Motor neuron (in vitro differentiated cells): ENCODE results near the gene CSAD. TPM values are rescaled to one million over a fixed set of nuclear protein-coding genes. Genes with fewer than 3 reads are reported as not detected.

ENCODE experiments used
- ATAC-seq, 8 experiments: fragments of 200-7000 bp; cut with Tn5 transposase; replicated peaks in 6 of 8; 2 replicates each; pipeline ENCODE4 v1.8.0; 2021; ENCODE audit warnings: mild to moderate bottlenecking in 8 of 8, moderate library complexity in 8 of 8
- H3K27ac ChIP-seq, 2 donors: fragments of 250-450 bp; sonication (Bioruptor Pico); 2 replicates each; pipeline ENCODE4 v1.9.0; 2021; ENCODE audit warnings: antibody characterized with exemption in 2 of 2, mild to moderate bottlenecking in 2 of 2, moderate library complexity in 1 of 2
- H3K4me1 ChIP-seq, 2 donors: fragments of 250-450 bp; sonication (Bioruptor Pico); replicated peaks in 1 of 2; 2 replicates each; pipeline ENCODE4 v1.6.1; 2021; ENCODE audit warnings: antibody characterized with exemption in 2 of 2, mild to moderate bottlenecking in 2 of 2, moderate library complexity in 1 of 2
- H3K4me3 ChIP-seq, 5 donors: fragments of 250-450 bp; sonication (Bioruptor Pico); 2 replicates each; pipeline ENCODE4 v1.9.0; 2021; ENCODE audit warnings: antibody characterized with exemption in 5 of 5, mild to moderate bottlenecking in 5 of 5, moderate library complexity in 4 of 5
- WGBS, 10 experiments: fragments of 450-650 bp; shearing (Covaris generic); methylation state at CpG; one replicate each; pipeline ENCODE4 v1.0.0; 2022; 5-methylcytosine and 5-hydroxymethylcytosine counted together
- in situ Hi-C, 9 experiments: fragments of 400-800 bp; cut with MboI; loops; one replicate each; pipeline ENCODE4 v1.15.0; 2021; ENCODE audit warnings: low sequenced_read_pairs in 9 of 9, low pct_unique_long_range_greater_than_20kb in 2 of 9; ENCODE audit not compliant: unreplicated experiment in 9 of 9
- total RNA-seq, 8 experiments: library from RNA; unstranded; fragments of 300-600 nt; gene quantifications; 2 replicates each; pipeline versions ENCODE4 v1.2.3 to v1.2.4, GENCODE V29; 2022

CSAD gene, protein sequence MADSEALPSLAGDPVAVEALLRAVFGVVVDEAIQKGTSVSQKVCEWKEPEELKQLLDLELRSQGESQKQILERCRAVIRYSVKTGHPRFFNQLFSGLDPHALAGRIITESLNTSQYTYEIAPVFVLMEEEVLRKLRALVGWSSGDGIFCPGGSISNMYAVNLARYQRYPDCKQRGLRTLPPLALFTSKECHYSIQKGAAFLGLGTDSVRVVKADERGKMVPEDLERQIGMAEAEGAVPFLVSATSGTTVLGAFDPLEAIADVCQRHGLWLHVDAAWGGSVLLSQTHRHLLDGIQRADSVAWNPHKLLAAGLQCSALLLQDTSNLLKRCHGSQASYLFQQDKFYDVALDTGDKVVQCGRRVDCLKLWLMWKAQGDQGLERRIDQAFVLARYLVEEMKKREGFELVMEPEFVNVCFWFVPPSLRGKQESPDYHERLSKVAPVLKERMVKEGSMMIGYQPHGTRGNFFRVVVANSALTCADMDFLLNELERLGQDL
- total RNA-seq = 100 to 1,000 TPM in 1 of 8 experiments, 10 to 100 TPM in 6, 1 to 10 TPM in 1; 8.0 to 106 (median 27.7) TPM

DNA sequence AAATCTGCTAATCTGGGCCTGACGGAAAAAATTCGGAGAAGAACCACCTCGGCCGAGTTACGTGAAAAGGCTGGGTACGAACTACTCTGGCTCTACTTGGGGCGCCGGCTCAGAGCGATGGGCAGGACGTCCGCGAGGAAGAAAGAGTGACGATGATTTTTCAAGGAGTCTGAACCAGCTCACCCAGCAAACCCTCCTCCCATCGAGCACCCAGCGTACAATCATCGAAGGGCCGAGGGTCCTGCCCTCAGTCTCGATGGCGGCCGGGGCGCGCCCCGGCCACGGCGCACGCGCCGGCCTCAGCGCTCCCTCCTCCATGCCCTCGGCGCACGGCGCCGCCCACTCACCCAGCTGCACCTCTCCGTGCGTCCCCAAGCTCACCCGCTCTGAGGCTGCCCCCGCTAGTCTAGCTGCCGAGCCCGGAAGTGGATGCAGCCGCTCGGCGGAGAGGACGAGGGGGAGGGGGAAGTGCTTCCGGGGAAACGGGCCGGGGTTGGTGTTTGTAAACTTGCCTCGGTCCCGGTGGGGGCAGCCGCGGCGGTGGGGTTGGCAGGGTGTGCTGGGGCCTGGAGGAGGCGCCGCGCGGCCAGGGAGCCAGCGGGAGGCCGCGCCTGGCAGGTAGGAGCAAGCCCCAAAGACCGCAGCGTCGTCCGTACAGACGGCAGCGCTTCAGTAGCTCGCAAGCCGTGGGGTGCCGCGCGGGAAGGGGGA lies at the start of gene CSAD, which contains the start of gene ZNF740:
CSAD (minus strand) TSS at position 706 of the 711 bp plus-strand sequence. CDS start 7,455 bp downstream, outside the sequence.
ZNF740 (plus strand) TSS at position 503 of the 711 bp plus-strand sequence. CDS start 1,262 bp downstream, outside the sequence.
- Histone ChIP-seq H3K4me3 (peak within 1 kb of the TSS; percentile 48 to 75 (median 59)), H3K27ac (peak within 1 kb of the TSS; percentile 92 to 96), H3K4me1 (peaks cover 28 to 33% of the 10 kb centered on the region in 2 donors)
- in situ Hi-C loops = loop anchor here in 1 of 9 experiments (25.0 kb wide), 1 partner anchor 107 kb away; the partner anchor contains the start of genes MYG1 and PFDN5
- ATAC-seq = peak; percentile 89 to 96 (median 95)
- 0 to 7% (median 2%) methylated on average over 2 to 14 of the region's 70 CpGs; no CpG with 5 or more reads in 4 of the 10 experiments for WGBS, 10 experiments

DNA sequence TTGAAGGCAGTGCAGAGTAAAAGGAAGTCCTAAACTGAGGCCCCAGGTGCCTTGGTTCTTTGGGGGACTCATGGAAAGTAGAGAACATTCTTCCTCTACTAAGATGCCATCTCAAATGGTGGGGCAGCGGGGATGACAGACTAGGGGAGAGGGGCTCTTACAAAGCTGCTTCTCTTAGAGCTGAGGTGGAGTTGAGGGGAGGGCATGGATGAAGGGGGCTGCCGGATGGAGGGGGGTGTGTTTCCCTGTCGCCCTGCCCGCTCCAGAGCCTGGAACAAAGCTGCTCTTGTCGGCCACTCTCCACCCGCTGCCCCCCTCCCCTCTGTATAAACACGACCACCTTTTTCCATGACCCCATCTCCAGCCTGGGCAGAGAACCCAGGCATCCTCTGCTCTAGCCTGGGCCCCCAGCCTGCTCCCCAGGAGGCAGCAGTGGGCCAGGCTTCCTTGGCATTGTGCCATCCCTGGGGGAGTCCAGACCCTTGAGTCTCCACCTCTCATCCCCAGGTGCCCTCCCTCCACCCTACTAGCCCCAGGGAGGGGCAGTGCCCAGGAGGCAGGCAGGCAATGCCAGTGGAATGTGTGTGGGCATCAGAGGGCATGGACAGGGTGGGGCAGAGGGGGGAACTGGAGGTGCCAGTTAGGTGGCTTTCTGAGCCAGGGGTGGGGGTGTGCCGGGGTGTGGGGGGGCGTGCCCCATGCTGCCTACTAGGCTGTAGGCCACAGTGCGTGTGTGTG lies 49.6 kb upstream of the CSAD start:
- in situ Hi-C loops = no loop called here
- Histone ChIP-seq H3K4me3 (no peak overlapping the region), H3K4me1 (peaks cover 30 to 37% of the 10 kb centered on the region in 2 donors), H3K27ac (no peak overlapping the region)
- 81 to 100% methylated on average over 1 to 3 of the region's 10 CpGs; no CpG with 5 or more reads in 8 of the 10 experiments for WGBS, 10 experiments
- ATAC-seq = no peak

DNA sequence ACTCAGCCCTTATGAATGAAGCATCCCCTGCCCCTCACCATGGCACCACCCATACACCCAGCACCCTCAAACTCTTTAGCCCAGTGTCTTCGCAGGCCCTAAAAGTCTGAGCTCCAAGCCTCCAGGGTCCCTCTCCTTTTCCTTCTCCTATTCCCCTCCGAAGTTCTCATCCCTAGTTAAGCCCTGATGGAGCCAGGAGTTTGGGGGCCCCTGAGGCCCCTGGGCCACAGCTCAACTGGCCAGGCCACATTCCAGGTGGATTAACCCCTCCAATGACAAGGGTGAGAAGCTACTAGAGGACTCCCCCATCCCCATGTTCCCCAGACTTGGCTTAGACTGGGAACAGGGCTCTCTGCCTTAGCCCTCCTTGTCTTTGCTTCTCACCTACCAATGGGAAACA lies 48.7 kb upstream of the CSAD start:
- WGBS, 10 experiments = 100% methylated on average over 1 of the region's 2 CpGs; no CpG with 5 or more reads in 6 of the 10 experiments
- in situ Hi-C loops = no loop called here
- Histone ChIP-seq H3K4me1 (peaks cover 34 to 40% of the 10 kb centered on the region in 2 donors), H3K4me3 (no peak overlapping the region), H3K27ac (no peak overlapping the region)
- no peak for ATAC-seq

DNA sequence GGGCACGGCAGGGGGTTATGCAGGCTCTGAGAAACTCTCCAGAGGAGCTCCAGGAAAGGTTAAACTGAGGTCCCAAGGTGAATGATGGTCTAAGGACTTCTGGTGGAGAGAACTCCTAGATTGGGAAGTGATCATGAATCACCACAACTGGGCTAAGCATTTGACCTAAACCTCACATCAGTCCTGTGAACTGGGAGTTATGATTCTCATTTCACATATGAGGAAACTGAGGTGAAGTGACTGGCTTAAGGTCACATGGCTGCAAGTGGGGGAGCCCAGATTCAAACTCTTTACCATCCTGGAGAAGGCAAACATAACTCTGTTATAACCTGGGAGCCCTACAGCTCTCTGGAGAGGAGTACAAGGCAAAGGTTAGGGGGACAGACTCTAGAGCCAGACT lies 47.1 kb upstream of the CSAD start:
- ATAC-seq = no peak
- in situ Hi-C loops = no loop called here
- Histone ChIP-seq H3K4me3 (no peak overlapping the region), H3K27ac (no peak overlapping the region), H3K4me1 (peaks cover 34 to 40% of the 10 kb centered on the region in 2 donors)
- WGBS, 10 experiments = 57 to 67% methylated on average over 1 of the region's 1 CpG; no CpG with 5 or more reads in 8 of the 10 experiments

GRCh38 chr12:53227341-53227740 lies 46.6 kb upstream of the CSAD start:
- no peak for ATAC-seq
- peaks cover 34 to 40% of the 10 kb centered on the region in 2 donors for H3K4me1 ChIP-seq

GRCh38 chr12:53226815-53227214 lies 46.1 kb upstream of the CSAD start:
- no peak for ATAC-seq
- Histone ChIP-seq H3K27ac (no peak overlapping the region), H3K4me3 (no peak overlapping the region), H3K4me1 (peaks cover 35 to 41% of the 10 kb centered on the region in 2 donors)
- in situ Hi-C loops = no loop called here
- whole genome bisulfite sequencing, 10 experiments = 60 to 100% (median 100%) methylated on average over 1 of the region's 4 CpGs; no CpG with 5 or more reads in 7 of the 10 experiments

More at GRCh38 chr12:53227341-53227740, 46.6 kb upstream of the CSAD start:
- WGBS, 10 experiments = 95 to 100% methylated on average over 1 to 8 of the region's 11 CpGs; no CpG with 5 or more reads in 8 of the 10 experiments
- no peak overlapping the region for H3K27ac ChIP-seq
- in situ Hi-C loops = no loop called here
- no peak overlapping the region for H3K4me3 ChIP-seq

DNA sequence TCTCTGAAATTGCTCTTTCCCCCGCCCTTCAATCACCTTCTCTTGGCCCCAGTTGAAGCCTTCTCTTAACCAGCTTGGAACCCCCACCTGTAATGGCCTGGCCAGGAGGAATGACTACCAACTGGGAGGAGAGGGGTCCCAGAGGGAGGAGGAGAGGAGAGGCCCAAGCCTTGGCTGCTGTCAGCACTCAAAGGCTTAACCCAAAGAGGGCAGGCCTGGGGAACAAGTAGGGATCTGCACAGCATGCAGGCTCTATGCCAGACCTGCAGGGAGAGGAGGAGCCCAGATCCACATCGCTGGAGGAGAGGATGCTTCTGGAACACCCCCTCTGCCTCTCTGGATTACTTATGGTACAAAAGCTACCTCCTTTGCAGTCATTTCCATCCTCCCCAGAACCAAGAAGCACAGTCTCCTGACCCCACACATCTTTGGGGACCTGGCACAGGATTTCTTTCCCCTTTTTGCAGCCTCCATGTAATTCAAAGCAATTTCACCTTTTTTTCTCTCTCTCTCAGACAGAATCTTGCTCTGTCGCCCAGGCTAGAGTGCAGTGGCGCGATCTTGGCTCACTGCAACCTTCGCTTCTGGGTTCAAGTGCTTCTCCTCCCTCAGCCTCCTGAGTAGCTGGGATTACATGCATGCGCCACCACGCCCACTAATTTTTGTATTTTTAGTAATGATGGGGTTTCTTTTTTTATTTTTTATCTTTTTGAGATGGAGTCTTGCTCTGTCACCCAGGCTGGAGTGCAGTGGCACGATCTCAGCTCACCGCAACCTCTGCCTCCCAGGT lies 45.1 kb upstream of the CSAD start:
- in situ Hi-C loops = no loop called here
- WGBS, 10 experiments = 50 to 100% (median 84%) methylated on average over 1 to 7 of the region's 10 CpGs; no CpG with 5 or more reads in 2 of the 10 experiments
- peak in 3 of 8 experiments; percentile 2 to 10 (median 7) for ATAC-seq
- Histone ChIP-seq H3K27ac (no peak overlapping the region), H3K4me1 (peaks cover 35 to 39% of the 10 kb centered on the region in 2 donors), H3K4me3 (no peak overlapping the region)

- 47 to 83% (median 74%) methylated on average over 3 to 5 of the region's 10 CpGs; no CpG with 5 or more reads in 6 of the 10 experiments for WGBS, 10 experiments
- no peak overlapping the region for H3K27ac ChIP-seq
- peaks cover 35 to 39% of the 10 kb centered on the region in 2 donors for H3K4me1 ChIP-seq
- in situ Hi-C loops = no loop called here
- H3K4me3 ChIP-seq = no peak overlapping the region
- no peak for ATAC-seq
These were observed 44.3 kb upstream of the CSAD start for GRCh38 chr12:53224897-53225634.

- no peak overlapping the region for H3K4me3 ChIP-seq
- no peak overlapping the region for H3K27ac ChIP-seq
- 80 to 81% methylated on average over 2 to 3 of the region's 11 CpGs; no CpG with 5 or more reads in 8 of the 10 experiments for WGBS, 10 experiments
- H3K4me1 ChIP-seq = peaks cover 36 to 44% of the 10 kb centered on the region in 2 donors
- in situ Hi-C loops = no loop called here
- ATAC-seq = no peak
These were observed 43.6 kb upstream of the CSAD start for GRCh38 chr12:53224061-53224896.

GRCh38 chr12:53223389-53224060 lies 42.8 kb upstream of the CSAD start:
- no peak for ATAC-seq
- WGBS, 10 experiments = 0 to 67% methylated on average over 1 to 2 of the region's 16 CpGs; no CpG with 5 or more reads in 8 of the 10 experiments
- H3K4me3 ChIP-seq = no peak overlapping the region
- in situ Hi-C loops = no loop called here
- H3K27ac ChIP-seq = peak overlapping the region in 1 of 2 donors; percentile 25
- H3K4me1 ChIP-seq = peaks cover 41 to 51% of the 10 kb centered on the region in 2 donors
